HepG2 (cell line): ENCODE data around the gene FAM78A. TPM values are rescaled to one million over a fixed set of nuclear protein-coding genes. Genes with fewer than 3 reads are reported as not detected.

ENCODE experiments used
- ATAC-seq: fragments of 200-7000 bp; cut with Tn5 transposase; 3 replicates; pipeline ENCODE4 v1.9.1; 2020; ENCODE audit warnings: mild to moderate bottlenecking, moderate library complexity
- BruUV-seq: library from RNA; stranded (reverse); fragments of 400-500 nt; replicated peaks from 2 replicates; lab custom pipeline; 2021; lab: Mats Ljungman, UMichigan
- CTCF ChIA-PET: fragments of 300-600 bp; formaldehyde crosslinking; extraction: SDS; loops from one replicate; lab custom pipeline; 2021; ENCODE audit warnings: low total read pairs, inconsistent platforms, low intra/inter-chr PET ratio; lab: Yijun Ruan, JAX
- POLR2A ChIA-PET: fragments of 350-600 bp; sonication (Branson Sonifier 250); formaldehyde crosslinking; loops from one replicate; lab custom pipeline; 2020; ENCODE audit warnings: antibody characterized with exemption, inconsistent platforms; lab: Yijun Ruan, JAX
- DNase-seq: peaks from one replicate; pipeline ENCODE4 v3.0.0-alpha.2; 2015; ENCODE audit warnings: low spot score
- FAIRE-seq: peaks from 3 replicates; lab custom pipeline; 2011; peaks lifted over from hg19 to GRCh38; lab: Jason Lieb, UNC
- H2AFZ ChIP-seq: one replicate; pipeline ENCODE4 v1.6.1; 2011; ENCODE audit warnings: low read length, inconsistent platforms
- H3K27ac ChIP-seq: fragments of 300-600 bp; 3 replicates; pipeline ENCODE4 v1.8.0; 2011; ENCODE audit warnings: mixed run types, mild to moderate bottlenecking, mixed read lengths, low read length, inconsistent platforms; ENCODE audit not compliant: insufficient read depth; ENCODE audit errors: extremely low read length
- H3K27me3 ChIP-seq, 2 experiments: fragments of 200-600 bp in 1 of 2; 2 replicates in 1 of 2; 3 replicates in 1 of 2; pipeline versions ENCODE4 v1.6.0 to v1.8.0; 2011; ENCODE audit warnings: low read length in 2 of 2, mild to moderate bottlenecking in 2 of 2, moderate library complexity in 2 of 2, inconsistent platforms in 1 of 2; ENCODE audit not compliant: insufficient read depth in 2 of 2, control insufficient read depth in 1 of 2
- H3K36me3 ChIP-seq, 2 experiments: fragments of 200-600 bp in 1 of 2; replicated peaks in 1 of 2; 2 replicates in 1 of 2; 3 replicates in 1 of 2; pipeline versions ENCODE4 v1.5.1 to v1.8.0; 2011; ENCODE audit warnings: low read length in 2 of 2, inconsistent platforms in 1 of 2; ENCODE audit not compliant: insufficient read depth in 2 of 2, control insufficient read depth in 1 of 2
- H3K4me1 ChIP-seq: 2 replicates; pipeline ENCODE4 v1.5.1; 2012; ENCODE audit warnings: low read length, inconsistent platforms; ENCODE audit not compliant: insufficient read depth
- H3K4me2 ChIP-seq: 2 replicates; pipeline ENCODE4 v1.6.0; 2011; ENCODE audit warnings: low read depth, low read length, inconsistent platforms
- H3K4me3 ChIP-seq, 3 experiments: fragments of 200-600 bp in 1 of 3; sonication (generic), shearing (Covaris generic) in 1 of 3; replicated peaks in 1 of 3; 2 replicates each; pipeline ENCODE4 v1.5.1; 2011 to 2016; ENCODE audit warnings: low read length in 3 of 3, inconsistent platforms in 2 of 3, low read depth in 2 of 3, mild to moderate bottlenecking in 2 of 3, control low read depth in 1 of 3, mixed read lengths in 1 of 3; ENCODE audit not compliant: insufficient read depth in 1 of 3
- H3K79me2 ChIP-seq: one replicate; pipeline ENCODE4 v1.6.1; 2011; ENCODE audit warnings: low read length, inconsistent platforms; ENCODE audit not compliant: insufficient read depth
- H3K9ac ChIP-seq: 2 replicates; pipeline ENCODE4 v1.6.0; 2011; ENCODE audit warnings: mild to moderate bottlenecking, low read depth, low read length, inconsistent platforms; ENCODE audit not compliant: insufficient read depth
- H3K9me3 ChIP-seq: 2 replicates; pipeline ENCODE4 v1.5.1; 2012; ENCODE audit warnings: mild to moderate bottlenecking, low read length
- H4K20me1 ChIP-seq: 2 replicates; pipeline ENCODE4 v1.6.0; 2011; ENCODE audit warnings: inconsistent platforms, mild to moderate bottlenecking, low read length, moderate library complexity; ENCODE audit not compliant: insufficient read depth
- CCDC6 ChIP-seq: sonication (generic); formaldehyde crosslinking; IDR thresholded peaks from 2 replicates; pipeline ENCODE4 v1.8.1; 2022; ENCODE audit warnings: mild to moderate bottlenecking, missing genetic modification reagents, moderate library complexity
- MAFG ChIP-seq: sonication (generic); formaldehyde crosslinking; IDR thresholded peaks from 2 replicates; pipeline ENCODE4 v1.5.1; 2020; ENCODE audit warnings: mild to moderate bottlenecking, missing genetic modification reagents
- MIER3 ChIP-seq: IDR thresholded peaks from 2 replicates; pipeline ENCODE4 v1.6.1; 2016; ENCODE audit warnings: missing compliant biosample characterization, borderline replicate concordance
- MZF1 ChIP-seq: sonication (generic); formaldehyde crosslinking; IDR thresholded peaks from 2 replicates; pipeline ENCODE4 v1.8.1; 2023; ENCODE audit warnings: mild to moderate bottlenecking, missing genetic modification reagents, borderline replicate concordance
- NBN ChIP-seq: fragments of 450-650 bp; conservative IDR thresholded peaks from 2 replicates; pipeline ENCODE4 v1.6.1; 2017
- NFYC ChIP-seq: IDR thresholded peaks from 2 replicates; pipeline ENCODE4 v1.6.1; 2016; ENCODE audit warnings: missing genetic modification reagents, missing compliant biosample characterization
- SRY ChIP-seq: sonication (generic); formaldehyde crosslinking; IDR thresholded peaks from 2 replicates; pipeline ENCODE4 v1.8.0; 2022; ENCODE audit warnings: mild to moderate bottlenecking, missing genetic modification reagents
- ZNF160 ChIP-seq: sonication (generic); formaldehyde crosslinking; IDR thresholded peaks from 2 replicates; pipeline ENCODE4 v1.8.0; 2022; ENCODE audit warnings: mild to moderate bottlenecking, inconsistent platforms, missing genetic modification reagents
- ZNF180 ChIP-seq: sonication (generic); formaldehyde crosslinking; IDR thresholded peaks from 2 replicates; pipeline ENCODE4 v1.4.0; 2020; ENCODE audit warnings: low read depth, missing genetic modification reagents, borderline replicate concordance
- ZNF318 ChIP-seq: sonication (generic); formaldehyde crosslinking; IDR thresholded peaks from 2 replicates; pipeline ENCODE4 v1.4.0; 2020; ENCODE audit warnings: mild to moderate bottlenecking, missing genetic modification reagents
- ZNF383 ChIP-seq: sonication (generic); formaldehyde crosslinking; IDR thresholded peaks from 2 replicates; pipeline ENCODE4 v1.4.0; 2020; ENCODE audit warnings: missing genetic modification reagents, mild to moderate bottlenecking, borderline replicate concordance
- ZNF432 ChIP-seq: sonication (generic); formaldehyde crosslinking; IDR thresholded peaks from 2 replicates; pipeline ENCODE4 v1.5.0; 2020; ENCODE audit warnings: missing genetic modification reagents, mild to moderate bottlenecking, borderline replicate concordance
- ZNF549 ChIP-seq: sonication (generic); formaldehyde crosslinking; IDR thresholded peaks from 2 replicates; pipeline ENCODE4 v1.5.0; 2020; ENCODE audit warnings: missing genetic modification reagents
- ZNF703 ChIP-seq: sonication (generic); formaldehyde crosslinking; IDR thresholded peaks from 2 replicates; pipeline ENCODE4 v1.5.1; 2020; ENCODE audit warnings: missing genetic modification reagents, mild to moderate bottlenecking, moderate library complexity, borderline replicate concordance
- ZSCAN31 ChIP-seq: sonication (generic); formaldehyde crosslinking; IDR thresholded peaks from 2 replicates; pipeline ENCODE4 v1.5.0; 2020; ENCODE audit warnings: low read depth, mild to moderate bottlenecking, missing genetic modification reagents
- WGBS: methylation state at CpG from one replicate; pipeline ENCODE4 v1.1.6; 2017; ENCODE audit warnings: low lambda C conversion rate; 5-methylcytosine and 5-hydroxymethylcytosine counted together
- in situ Hi-C: cut with HindIII; loops from 2 replicates; pipeline ENCODE4 v1.10.0; 2017; ENCODE audit warnings: low pct_unique_long_range_greater_than_20kb; ENCODE audit not compliant: extremely low pct_ligation_motif_present
- intact Hi-C: fragments of 100-400 bp; cut with micrococcal nuclease; formaldehyde crosslinking; loops from one replicate; pipeline ENCODE4 v1.10.0; 2022; ENCODE audit not compliant: unreplicated experiment
- polyA plus RNA-seq, 8 experiments: library from polyadenylated mRNA; depleted of rRNA in 3 of 8; stranded (reverse) in 7 of 8; unstranded in 1 of 8; fragments of >200 nt; fragmentation: Illumina TruSeq in 4 of 8; extraction: Trizol in 4 of 8; gene quantifications; 2 replicates each; pipeline versions ENCODE4 v1.2.1 to v1.2.3, GENCODE V29; 2011 to 2016; ENCODE audit warnings: low read depth in 4 of 8, missing spikeins in 1 of 8, mixed read lengths in 1 of 8; ENCODE audit not compliant: insufficient read depth in 1 of 8
- total RNA-seq, 5 experiments: library from RNA; depleted of rRNA; stranded (reverse); fragments of >200 nt; fragmentation: Illumina TruSeq; extraction: Trizol; gene quantifications; 2 replicates each; pipeline ENCODE4 v1.2.3, GENCODE V29; 2016; ENCODE audit warnings: low read depth in 1 of 5
- TF ChIP-seq, protein P1 (sequence below): sonication (generic); formaldehyde crosslinking; conservative IDR thresholded peaks from 2 replicates; pipeline ENCODE4 v1.8.0; 2022; ENCODE audit warnings: missing genetic modification reagents

FAM78A gene
- total and polyA plus RNA-seq, 2 of the 13 experiments (the other 11 are each of a cell fraction or from before 2014, with no cell fraction given): 0.18 to 0.62 TPM

DNA sequence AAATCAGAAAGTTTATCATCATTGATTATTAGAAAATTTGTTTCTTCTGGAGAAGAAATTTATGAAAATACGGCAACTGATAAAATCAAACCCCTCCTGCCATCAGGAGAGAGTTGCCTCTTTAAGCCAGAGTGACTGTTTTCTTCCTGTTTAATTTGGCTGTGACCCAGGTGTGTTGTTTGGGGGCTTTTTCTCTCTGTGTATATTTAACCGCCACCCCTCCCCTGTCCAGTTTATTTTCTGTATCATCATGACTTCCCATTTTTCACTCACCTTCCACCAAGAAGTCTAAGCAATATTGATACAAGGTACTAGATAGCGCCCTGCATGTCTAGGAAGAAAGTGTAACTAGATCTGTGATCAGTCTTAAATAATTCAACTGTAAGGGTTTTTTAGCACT lies 50.1 kb downstream of the FAM78A start:
- Histone ChIP-seq H3K9ac (no peak overlapping the region), H3K27ac (no peak overlapping the region), H3K79me2 (no peaks in the 10 kb centered on the region), H3K4me1 (no peaks in the 10 kb centered on the region), H3K27me3 (no peaks in the 10 kb centered on the region), H3K36me3 (peaks cover 11 to 36% of the 10 kb centered on the region in 2 experiments), H4K20me1 (no peaks in the 10 kb centered on the region), H2AFZ (no peak overlapping the region), H3K4me3 (no peak overlapping the region), H3K9me3 (no peaks in the 10 kb centered on the region), H3K4me2 (no peak overlapping the region)
- no peak for ATAC-seq
- 97% methylated on average over 3 of the region's 3 CpGs for WGBS
- no TSS peak for BruUV-seq
- POLR2A ChIA-PET: no interaction called here
- CTCF ChIA-PET: no interaction called here
- FAIRE-seq: no peak
- no peak for DNase-seq
- in situ Hi-C loops: no loop called here
- intact Hi-C loops: no loop called here
- TF ChIP-seq SRY (CRISPR knock-in tag) (no peak), ZNF383 (CRISPR knock-in tag) (no peak), MIER3 (CRISPR knock-in tag) (no peak), NFYC (CRISPR knock-in tag) (no peak), CCDC6 (CRISPR knock-in tag) (no peak), ZNF703 (CRISPR knock-in tag) (no peak), ZNF180 (CRISPR knock-in tag) (no peak), NBN (no peak), MZF1 (CRISPR knock-in tag) (no peak), ZSCAN31 (CRISPR knock-in tag) (no peak), ZNF432 (CRISPR knock-in tag) (no peak), MAFG (no peak), ZNF549 (CRISPR knock-in tag) (no peak), ZNF318 (CRISPR knock-in tag) (no peak), ZNF160 (CRISPR knock-in tag) (no peak)
- TF ChIP-seq, protein P1, sequence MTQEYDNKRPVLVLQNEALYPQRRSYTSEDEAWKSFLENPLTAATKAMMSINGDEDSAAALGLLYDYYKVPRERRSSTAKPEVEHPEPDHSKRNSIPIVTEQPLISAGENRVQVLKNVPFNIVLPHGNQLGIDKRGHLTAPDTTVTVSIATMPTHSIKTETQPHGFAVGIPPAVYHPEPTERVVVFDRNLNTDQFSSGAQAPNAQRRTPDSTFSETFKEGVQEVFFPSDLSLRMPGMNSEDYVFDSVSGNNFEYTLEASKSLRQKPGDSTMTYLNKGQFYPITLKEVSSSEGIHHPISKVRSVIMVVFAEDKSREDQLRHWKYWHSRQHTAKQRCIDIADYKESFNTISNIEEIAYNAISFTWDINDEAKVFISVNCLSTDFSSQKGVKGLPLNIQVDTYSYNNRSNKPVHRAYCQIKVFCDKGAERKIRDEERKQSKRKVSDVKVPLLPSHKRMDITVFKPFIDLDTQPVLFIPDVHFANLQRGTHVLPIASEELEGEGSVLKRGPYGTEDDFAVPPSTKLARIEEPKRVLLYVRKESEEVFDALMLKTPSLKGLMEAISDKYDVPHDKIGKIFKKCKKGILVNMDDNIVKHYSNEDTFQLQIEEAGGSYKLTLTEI (CRISPR knock-in tag): no peak
